Testis (tissue), 3 donors: ENCODE data around the gene SCIN. TPM values are rescaled to one million over a fixed set of nuclear protein-coding genes. Genes with fewer than 3 reads are reported as not detected.

Source experiments
- polyA plus RNA-seq: library from polyadenylated mRNA; stranded (reverse); fragments of 350-450 nt; fragmentation: Illumina TruSeq; extraction: RNeasy Lipid Tissue Mini Kit (QIAGEN cat#74804); gene quantifications from one replicate; pipeline ENCODE4 v1.2.3, GENCODE V29; 2014; ENCODE audit warnings: low read depth, low replicate concordance; ENCODE audit not compliant: insufficient read depth
- small RNA-seq, 2 donors: library from RNA; depleted of rRNA; stranded (forward); fragments of <200 nt; gene quantifications; one replicate each; pipeline ENCODE3, GENCODE V24; 2016
- total RNA-seq, 2 donors: library from RNA; depleted of rRNA; stranded (reverse); fragments of >200 nt; gene quantifications; one replicate each; pipeline ENCODE4 v1.2.3, GENCODE V29; 2016

Gene SCIN
- total and polyA plus RNA-seq, 3 donors from 2014 or later, result 4.7 to 21.9 (median 11.4) TPM

Small RNA genes lying within 50 kb of the gene (small RNA-seq; reads per million reads assigned to genes)
- 0 to 0.28 reads per million in 2 donors for gene RF00264

Other genes with a start within 250 kb of the SCIN start
- 1 to 10 TPM; 3.3 to 6.6 TPM for gene VWDE, start 166.9 kb upstream of the SCIN start, total RNA-seq
- gene VWDE, start 166.9 kb upstream of the SCIN start, polyA plus RNA-seq, result 0.45 TPM
- gene ARL4A, start 116.9 kb downstream of the SCIN start, total RNA-seq, result 100 to 1,000 TPM in 1 of 2 donors, 10 to 100 TPM in 1; 60.8 to 153 TPM
- gene ARL4A, start 116.9 kb downstream of the SCIN start, polyA plus RNA-seq, result 344 TPM